22Rv1 (cell line): Measurements from ENCODE around the gene SCMH1.

Experiments used
- CTCF ChIP-seq: fragments of 450-650 bp; IDR thresholded peaks from 2 replicates; pipeline ENCODE4 v1.5.1; 2017; ENCODE audit warnings: mild to moderate bottlenecking
- ZFX ChIP-seq: fragments of 450-650 bp; IDR thresholded peaks from 2 replicates; pipeline ENCODE4 v1.6.1; 2017; ENCODE audit warnings: antibody characterized with exemption, borderline replicate concordance

DNA sequence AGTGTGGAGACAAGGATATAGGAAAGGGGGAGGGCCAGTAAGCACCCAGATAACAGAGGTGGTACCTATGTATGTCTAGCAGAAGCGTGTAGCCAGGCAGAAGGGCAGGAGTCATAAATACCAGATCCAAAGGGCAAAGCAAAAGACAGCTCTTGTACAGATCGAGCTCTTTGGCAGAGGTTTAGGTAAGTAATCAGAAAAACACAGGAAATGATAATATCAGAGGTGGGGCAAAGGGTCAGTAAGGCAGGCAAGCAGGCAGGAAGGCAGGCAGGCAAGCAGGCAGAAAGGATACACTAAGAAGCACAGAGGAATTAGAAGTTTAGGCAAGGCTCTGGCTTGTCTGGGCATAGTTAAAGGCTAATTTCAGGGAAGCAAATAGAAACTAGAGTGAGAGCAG is 197.9 kb downstream of the SCMH1 start:
- TF ChIP-seq CTCF (no peak), ZFX (no peak)
